CD4-positive, alpha-beta T cell treated with Interleukin-17A for 1 hour (primary cell): ENCODE measurements around the gene CPAMD8.

Source experiments
- DNase-seq: peaks from one replicate; pipeline ENCODE4 v3.0.0-alpha.2; 2020

The CPAMD8 gene

DNA sequence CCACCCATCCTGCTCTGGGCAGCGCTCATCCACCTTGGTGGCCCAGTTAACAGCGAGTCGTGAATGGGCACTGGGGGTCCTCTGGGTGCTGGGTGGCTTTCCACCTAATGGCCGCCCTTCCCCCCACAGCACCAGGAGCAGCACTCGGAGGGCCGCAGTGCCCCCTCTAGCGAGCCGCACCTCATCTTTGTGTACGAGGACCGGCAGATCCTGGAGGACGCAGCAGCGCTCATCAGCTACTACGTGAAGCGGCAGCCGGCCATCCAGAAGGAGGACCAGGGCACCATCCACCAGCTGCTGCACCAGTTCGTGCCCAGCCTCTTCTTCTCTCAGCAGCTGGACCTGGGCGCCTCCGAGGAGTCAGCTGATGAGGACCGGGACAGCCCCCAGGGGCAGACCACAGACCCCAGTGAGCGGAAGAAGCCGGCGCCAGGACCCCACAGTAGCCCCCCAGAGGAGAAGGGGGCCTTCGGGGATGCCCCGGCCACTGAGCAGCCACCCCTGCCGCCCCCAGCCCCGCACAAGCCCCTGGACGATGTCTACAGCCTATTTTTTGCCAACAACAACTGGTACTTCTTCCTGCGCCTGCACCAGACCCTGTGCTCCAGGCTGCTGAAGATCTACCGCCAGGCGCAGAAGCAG, 157.2 kb downstream of the CPAMD8 start:
- no peak for DNase-seq

DNA sequence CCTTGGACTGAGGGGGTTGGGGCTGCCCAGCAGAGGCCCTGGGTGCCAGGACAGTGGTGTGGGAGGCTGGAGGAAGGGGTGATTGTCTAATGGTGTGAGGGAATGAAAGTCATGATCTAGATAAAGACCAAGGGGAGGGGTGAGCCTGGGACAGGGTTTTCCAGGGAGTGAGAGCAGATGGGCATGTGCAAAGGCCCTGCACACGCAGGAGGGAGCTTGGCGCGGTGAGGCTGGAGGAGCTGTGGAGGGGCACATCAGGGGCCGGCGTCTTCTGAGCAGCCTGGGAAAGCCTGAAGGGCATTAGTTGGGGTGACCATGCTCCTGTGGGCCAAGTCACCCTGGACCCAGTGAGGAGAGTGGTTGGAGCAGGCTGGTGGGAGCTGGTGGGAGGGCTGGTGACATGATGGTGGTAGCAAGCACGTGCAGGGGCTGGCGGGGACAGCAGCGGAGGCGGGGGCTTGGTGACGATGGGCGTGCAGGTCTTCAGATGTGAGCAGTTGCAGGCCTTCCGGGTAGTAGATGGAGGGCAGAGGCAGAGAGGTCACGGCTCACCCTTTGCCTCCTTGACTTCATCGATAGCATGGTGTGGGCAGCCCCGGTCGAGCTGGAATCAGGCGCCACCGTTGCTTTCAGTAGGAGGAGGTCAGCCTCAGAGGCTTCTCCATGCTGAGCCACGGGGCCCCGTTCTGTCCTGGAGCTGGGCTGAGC, 158.0 kb downstream of the CPAMD8 start:
- DNase-seq, result no peak

DNA sequence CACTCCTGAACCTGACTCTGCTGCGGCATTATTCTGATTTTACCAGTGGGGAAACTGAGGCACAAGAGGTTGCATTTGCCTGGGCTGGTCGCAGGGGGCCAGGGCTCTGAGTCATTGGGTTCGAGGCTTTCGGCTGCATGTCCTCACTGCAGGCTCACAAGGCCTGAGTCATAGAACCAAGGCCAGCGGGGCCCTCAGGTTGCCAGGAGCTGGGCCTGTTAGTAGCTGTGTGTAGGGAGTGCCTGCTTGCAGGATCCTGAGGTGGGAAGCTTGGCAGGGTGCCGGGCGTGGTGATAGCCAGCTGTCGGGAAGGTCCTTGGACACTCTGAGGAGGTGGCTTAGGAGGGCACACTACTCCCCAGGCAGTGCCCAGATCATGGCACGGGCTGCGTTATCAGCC, 159.4 kb downstream of the CPAMD8 start:
- no peak for DNase-seq

DNA sequence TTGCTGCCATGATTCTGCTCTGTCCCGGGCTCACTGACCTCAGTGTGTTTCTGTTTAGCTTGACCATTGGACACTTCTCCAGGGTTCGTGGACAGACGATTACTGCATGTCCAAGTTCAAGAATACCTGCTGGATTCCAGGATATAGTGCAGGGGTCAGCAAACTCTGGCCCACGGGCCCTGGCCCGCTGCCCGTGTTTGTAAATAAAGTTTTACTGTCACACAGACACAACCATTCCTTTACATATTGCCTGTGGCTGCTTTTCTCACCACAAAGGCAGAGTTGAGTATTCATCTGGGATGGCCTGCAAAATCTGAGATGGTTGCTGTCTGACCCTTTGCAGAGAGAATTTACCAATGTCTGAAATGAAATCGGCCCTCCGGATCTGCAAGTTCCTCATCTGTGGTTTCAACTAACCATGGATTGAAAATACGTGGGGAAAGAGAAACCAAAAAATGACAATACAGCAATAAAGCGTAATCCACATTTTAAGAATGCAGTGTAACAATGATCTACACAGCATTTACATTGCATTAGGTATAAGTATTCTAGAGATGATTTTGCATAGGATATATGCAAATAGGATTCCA, 163.7 kb downstream of the CPAMD8 start:
- no peak for DNase-seq

DNA sequence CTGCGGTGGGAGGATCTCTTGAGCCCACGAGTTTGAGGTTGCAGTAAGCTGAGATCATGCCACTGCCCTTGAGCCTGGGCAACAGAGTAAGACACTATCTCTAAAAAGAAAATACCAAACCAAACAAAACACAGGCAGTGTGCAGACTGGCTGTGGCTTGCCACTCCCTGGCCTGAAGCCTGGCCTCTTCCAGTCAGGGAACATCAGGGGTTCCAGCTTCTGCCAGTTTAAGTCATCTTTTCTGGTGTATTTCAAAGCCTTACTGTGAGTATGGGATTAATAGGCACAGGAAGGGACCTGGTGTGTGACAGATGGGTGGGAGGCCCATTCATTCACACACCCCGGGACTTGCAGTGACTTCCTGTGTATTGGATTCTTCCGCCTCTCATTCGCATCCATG, 164.8 kb downstream of the CPAMD8 start:
- DNase-seq, result no peak

DNA sequence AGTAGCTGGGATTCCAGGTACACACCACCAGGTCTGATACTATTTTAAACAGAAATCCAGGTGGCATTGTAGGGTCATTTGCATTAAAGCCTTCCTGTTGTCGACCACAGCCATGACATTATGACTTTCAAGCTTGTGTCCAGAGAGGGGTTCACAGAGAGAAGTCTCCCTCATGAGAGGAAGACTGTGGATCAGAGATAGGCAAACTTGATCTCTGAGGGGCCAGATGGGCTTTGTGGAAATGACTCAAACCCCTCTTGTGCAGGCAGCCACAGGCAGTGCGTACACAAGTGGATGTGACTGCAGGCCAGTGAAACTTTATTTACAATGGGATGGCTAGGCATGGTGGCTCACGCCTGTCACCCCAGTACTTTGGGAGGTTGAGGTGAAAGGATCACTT, 165.6 kb downstream of the CPAMD8 start:
- DNase-seq, result no peak

DNA sequence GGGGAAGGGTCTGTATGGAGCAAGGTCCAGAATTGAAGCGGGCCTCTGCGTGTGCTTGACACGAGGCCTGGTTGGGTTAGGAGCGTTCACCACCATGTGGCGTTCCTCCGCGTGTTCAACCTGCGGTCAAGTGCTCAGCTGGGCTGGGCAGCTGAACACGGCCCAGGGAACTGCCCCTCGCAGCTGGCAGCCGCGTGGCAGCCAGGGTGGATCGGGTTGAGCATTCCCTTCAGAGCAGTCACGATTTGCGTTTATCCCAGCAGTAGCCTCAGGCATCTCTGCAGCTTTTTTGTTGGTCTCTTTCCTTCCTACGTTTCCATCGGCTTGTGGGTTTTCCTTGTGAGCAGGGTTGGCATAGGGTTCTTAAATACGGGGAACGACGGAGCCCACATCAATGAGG, 166.5 kb downstream of the CPAMD8 start:
- DNase-seq, result no peak

DNA sequence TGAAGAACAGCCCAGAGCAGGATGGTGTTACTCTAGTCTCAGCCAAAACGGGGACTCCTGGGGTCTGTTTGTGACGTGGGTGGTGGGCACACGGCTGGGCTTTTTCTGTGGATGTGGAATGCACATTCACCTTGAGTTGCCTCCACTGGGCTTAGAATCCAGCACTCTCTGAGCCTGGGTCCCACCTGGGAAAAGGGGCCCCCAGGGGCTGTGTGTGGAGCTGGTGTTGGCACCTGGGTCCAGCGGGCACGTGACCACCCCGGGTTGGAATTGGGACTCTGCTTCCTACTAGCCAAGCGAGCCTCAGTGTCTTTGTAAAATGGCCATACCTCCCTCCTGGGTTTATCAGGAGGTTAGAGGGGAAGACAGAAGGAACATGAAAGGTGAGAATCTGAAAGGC, 167.0 kb downstream of the CPAMD8 start:
- no peak for DNase-seq

DNA sequence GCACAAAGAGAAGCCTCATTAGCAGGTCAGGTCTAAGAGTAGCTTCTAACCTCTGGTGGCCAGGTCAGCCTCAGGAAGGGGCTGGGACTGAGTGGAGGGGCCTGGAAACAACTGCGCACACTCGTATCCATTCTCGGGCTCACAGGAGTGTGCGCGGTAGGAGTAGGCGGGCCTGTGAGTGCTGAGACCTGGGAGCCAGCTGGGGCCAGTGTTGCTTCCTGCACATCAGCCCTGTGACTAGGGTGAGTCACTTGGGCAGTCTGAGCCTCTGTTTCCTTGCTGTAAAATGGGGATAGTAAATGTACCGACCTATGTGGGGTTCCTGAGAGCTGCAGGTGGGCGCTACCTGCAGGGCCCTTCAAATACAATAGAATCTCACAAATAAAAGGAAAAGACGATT, 170.5 kb downstream of the CPAMD8 start:
- no peak for DNase-seq

DNA sequence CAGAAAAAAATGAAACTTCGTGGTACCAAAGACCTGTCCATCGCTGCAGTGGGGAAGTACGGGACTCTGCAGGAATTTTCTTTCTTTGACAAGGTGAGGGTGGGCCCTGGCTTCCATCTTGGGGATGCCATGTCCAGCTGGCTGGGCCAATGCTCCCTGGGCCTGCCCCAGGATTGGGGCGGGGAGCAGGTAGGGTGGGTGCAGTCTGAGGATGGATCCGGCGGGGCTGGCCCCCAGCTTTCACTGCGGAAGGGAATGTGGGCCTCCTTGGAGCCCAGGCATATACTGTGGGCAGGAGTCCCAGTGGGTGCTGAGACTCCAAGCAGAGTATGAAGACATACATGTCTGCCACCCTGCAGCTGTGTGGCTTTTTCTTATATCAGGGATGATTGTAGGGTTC, 173.5 kb downstream of the CPAMD8 start:
- DNase-seq, result no peak

DNA sequence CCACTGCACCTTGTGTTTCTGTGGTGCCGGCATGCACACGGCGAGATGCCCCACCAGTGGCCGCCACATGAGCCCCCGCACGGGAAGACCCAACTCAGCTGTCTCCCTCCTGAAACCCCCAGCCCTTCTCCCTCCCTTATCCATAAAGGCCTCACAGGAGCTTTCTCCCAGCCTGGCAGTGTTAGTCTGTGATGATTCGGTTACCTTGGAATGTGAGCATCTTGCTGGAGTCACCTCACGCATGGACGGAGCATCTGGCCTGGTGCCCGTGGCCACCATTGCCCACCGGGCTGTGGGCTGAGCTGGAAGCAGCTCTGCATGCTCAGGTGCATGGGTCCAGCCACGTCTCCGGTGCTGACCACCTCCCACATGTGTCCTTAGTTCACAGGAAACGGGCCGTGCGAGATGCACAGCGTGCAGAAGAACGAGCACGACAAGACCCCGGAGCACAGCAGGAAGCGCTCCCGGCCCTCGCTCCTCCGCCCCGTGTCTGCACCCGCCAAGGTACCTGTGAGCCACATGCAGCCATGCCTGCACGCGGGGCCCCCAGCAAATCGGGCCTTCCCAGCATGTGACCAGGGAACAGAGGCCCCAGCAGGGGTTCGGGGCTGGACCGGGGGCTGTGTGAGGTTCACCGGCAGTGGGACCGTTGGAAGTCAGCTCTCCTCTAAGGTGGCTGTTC, 175.4 kb downstream of the CPAMD8 start:
- DNase-seq, result no peak

DNA sequence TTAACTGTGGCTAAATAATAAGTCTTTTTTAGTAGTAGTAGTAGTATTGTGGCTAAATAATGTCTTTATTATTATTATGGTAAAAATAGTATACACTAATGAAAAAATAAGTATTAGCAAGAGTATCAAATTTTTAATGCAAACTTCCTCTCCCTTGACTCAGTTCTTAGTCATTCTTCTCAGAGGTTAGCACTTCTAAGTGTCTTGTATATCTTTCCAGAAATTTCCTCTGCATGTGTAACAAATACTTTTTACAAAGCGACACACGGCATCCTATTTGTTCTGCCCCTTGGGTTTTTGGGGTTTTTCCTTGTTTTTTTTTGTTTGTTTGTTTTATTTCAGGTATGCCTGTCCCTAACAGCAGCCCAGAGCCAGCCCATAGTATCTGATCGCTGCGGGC, 176.5 kb downstream of the CPAMD8 start:
- DNase-seq, result no peak

DNA sequence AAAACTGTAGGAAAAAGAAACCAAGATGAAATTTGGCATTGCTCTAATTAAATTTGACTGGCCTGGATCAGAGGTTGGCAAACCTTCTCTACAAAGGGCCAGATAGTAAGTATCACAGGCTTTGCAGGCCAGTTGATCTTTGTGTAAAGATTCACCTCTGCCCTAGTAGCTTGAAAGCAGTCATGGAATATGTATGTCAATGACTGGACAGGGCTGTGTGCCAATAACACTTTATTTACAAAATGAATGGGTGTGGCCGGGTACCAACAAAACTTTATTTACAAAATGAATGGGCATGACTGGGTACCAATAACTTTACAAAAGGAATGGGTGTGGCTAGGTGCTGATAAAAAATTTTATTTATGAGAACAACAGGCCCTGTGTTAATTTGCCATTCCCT, 177.4 kb downstream of the CPAMD8 start:
- DNase-seq, result no peak

DNA sequence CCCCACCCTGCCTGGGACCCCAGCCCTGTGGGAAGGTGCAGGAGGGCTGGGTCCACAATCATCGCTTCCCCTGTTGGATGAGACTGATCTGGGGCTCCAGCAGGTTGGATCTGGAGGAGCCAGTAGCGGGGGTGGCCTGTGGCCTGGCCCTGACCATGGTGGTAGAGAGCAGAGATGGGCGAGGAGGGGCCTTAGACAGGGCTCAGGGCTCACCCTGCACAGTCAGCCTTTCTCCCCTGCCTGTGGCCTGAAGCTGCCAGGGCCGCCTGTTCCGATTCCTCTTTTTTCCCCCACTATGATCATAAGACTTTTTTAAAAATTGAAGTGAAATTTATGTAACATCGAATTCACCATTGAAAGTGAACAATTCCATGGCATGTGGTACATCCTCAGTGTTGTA, 179.2 kb downstream of the CPAMD8 start:
- DNase-seq, result no peak

DNA sequence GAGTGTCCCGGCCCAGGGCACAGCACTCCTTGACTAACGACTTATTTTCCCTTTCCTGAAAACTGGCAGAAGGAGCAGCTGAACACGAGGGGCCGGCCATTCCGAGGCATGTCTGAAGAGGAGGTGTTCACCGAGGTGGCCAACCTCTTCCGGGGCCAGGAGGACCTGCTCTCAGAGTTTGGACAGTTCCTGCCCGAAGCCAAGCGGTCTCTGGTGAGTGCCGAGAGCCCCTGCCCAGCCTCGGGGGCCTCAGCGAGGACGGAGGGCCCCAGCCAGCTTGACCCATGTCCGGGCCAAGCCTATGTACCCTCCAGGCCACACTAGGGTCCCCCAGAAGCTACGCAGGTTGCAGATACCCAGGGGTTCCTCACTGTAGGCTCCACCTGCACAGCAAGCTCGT, 179.7 kb downstream of the CPAMD8 start:
- no peak for DNase-seq
